Neural progenitor cell (in vitro differentiated cells): ENCODE data around the gene SNX13. TPM values are rescaled to one million over a fixed set of nuclear protein-coding genes. Genes with fewer than 3 reads are reported as not detected.
A peak's percentile ranks its signal among the peaks of the same experiment; 100 is the strongest.

ENCODE experiments used
- DNase-seq: peaks from one replicate; pipeline ENCODE4 v3.0.0-alpha.2; 2016; ENCODE audit warnings: low spot score
- H2AFZ ChIP-seq: fragments of 200-600 bp; sonication (generic); replicated peaks from 2 replicates; pipeline ENCODE4 v1.6.1; 2016; ENCODE audit warnings: antibody characterized with exemption
- H3F3A ChIP-seq: fragments of 200-600 bp; sonication (generic); 2 replicates; pipeline ENCODE4 v1.6.1; 2016; ENCODE audit warnings: antibody characterized with exemption, low read depth
- H3K27ac ChIP-seq: fragments of 200-600 bp; sonication (generic); 2 replicates; pipeline ENCODE4 v1.5.1; 2016; ENCODE audit warnings: mild to moderate bottlenecking
- H3K27me3 ChIP-seq: fragments of 200-600 bp; sonication (generic); 2 replicates; pipeline ENCODE4 v1.6.1; 2016; ENCODE audit warnings: mild to moderate bottlenecking, moderate library complexity
- H3K36me3 ChIP-seq: fragments of 200-600 bp; sonication (generic); 2 replicates; pipeline ENCODE4 v1.5.1; 2016
- H3K4me1 ChIP-seq: fragments of 200-600 bp; sonication (generic); 2 replicates; pipeline ENCODE4 v1.6.1; 2016; ENCODE audit warnings: mixed run types
- H3K4me2 ChIP-seq: fragments of 200-600 bp; sonication (generic); 2 replicates; pipeline ENCODE4 v1.6.1; 2016
- H3K4me3 ChIP-seq: fragments of 200-600 bp; sonication (generic); 2 replicates; pipeline ENCODE4 v1.5.1; 2016
- H3K79me2 ChIP-seq: fragments of 200-600 bp; sonication (generic); 2 replicates; pipeline ENCODE4 v1.6.1; 2016; ENCODE audit warnings: low read depth
- H3K9ac ChIP-seq: fragments of 200-600 bp; sonication (generic); 2 replicates; pipeline ENCODE4 v1.6.1; 2016
- H3K9me3 ChIP-seq: fragments of 200-600 bp; sonication (generic); 2 replicates; pipeline ENCODE4 v1.5.1; 2016; ENCODE audit warnings: low read depth
- H4K20me1 ChIP-seq: fragments of 200-600 bp; sonication (generic); 2 replicates; pipeline ENCODE4 v1.6.1; 2016; ENCODE audit warnings: low read depth
- H3K27ac Mint-ChIP-seq: 3 replicates; pipeline ENCODE4 v1.8.0; 2021; ENCODE audit warnings: mixed read lengths
- H3K27me3 Mint-ChIP-seq: 2 replicates; pipeline ENCODE4 v1.8.0; 2022; ENCODE audit warnings: low read depth, mild to moderate bottlenecking, inconsistent platforms, moderate library complexity, mixed read lengths; ENCODE audit not compliant: insufficient read depth
- H3K36me3 Mint-ChIP-seq: 3 replicates; pipeline ENCODE4 v1.8.0; 2021; ENCODE audit warnings: mixed read lengths
- H3K4me1 Mint-ChIP-seq: 3 replicates; pipeline ENCODE4 v1.8.0; 2021; ENCODE audit warnings: mixed read lengths
- H3K4me3 Mint-ChIP-seq: 3 replicates; pipeline ENCODE4 v1.8.0; 2021; ENCODE audit warnings: mild to moderate bottlenecking, moderate library complexity, mixed read lengths
- H3K9me3 Mint-ChIP-seq: 3 replicates; pipeline ENCODE4 v1.8.0; 2020; ENCODE audit warnings: mixed read lengths
- EZH2 ChIP-seq: fragments of 200-600 bp; sonication (generic); IDR thresholded peaks from 2 replicates; pipeline ENCODE4 v1.6.1; 2017; ENCODE audit warnings: antibody characterized with exemption, mild to moderate bottlenecking, moderate library complexity
- EZH2phosphoT487 ChIP-seq: fragments of 200-600 bp; sonication (generic); IDR thresholded peaks from 2 replicates; pipeline ENCODE4 v1.6.1; 2017; ENCODE audit warnings: antibody characterized with exemption
- total RNA-seq: library from RNA; depleted of rRNA; stranded (reverse); fragments of >200 nt; gene quantifications from 2 replicates; pipeline ENCODE4 v1.2.3, GENCODE V29; 2015; ENCODE audit warnings: low replicate concordance
- TF ChIP-seq, protein P1 (sequence below): fragments of 200-600 bp; sonication (generic); IDR thresholded peaks from 2 replicates; pipeline ENCODE4 v1.5.1; 2017; ENCODE audit warnings: antibody characterized with exemption, mild to moderate bottlenecking

The SNX13 gene
- total RNA-seq, 1 donor from 2014 or later: 67.5 TPM

- Mint-ChIP-seq H3K4me3 (no peak overlapping the region), H3K4me1 (no peaks in the 10 kb centered on the region), H3K27me3 (no peaks in the 10 kb centered on the region), H3K36me3 (no peaks in the 10 kb centered on the region), H3K9me3 (no peaks in the 10 kb centered on the region), H3K27ac (no peak overlapping the region)
- Histone ChIP-seq H3K4me1 (no peaks in the 10 kb centered on the region), H3K9ac (no peak overlapping the region), H3K27ac (no peak overlapping the region), H3K27me3 (no peaks in the 10 kb centered on the region), H3K36me3 (no peaks in the 10 kb centered on the region), H3K79me2 (no peaks in the 10 kb centered on the region), H3F3A (no peaks in the 10 kb centered on the region), H3K4me3 (no peak overlapping the region), H3K4me2 (no peak overlapping the region), H3K9me3 (no peaks in the 10 kb centered on the region), H2AFZ (no peak overlapping the region), H4K20me1 (no peaks in the 10 kb centered on the region)
- TF ChIP-seq EZH2phosphoT487 (no peak), EZH2 (no peak)
- TF ChIP-seq, protein P1, sequence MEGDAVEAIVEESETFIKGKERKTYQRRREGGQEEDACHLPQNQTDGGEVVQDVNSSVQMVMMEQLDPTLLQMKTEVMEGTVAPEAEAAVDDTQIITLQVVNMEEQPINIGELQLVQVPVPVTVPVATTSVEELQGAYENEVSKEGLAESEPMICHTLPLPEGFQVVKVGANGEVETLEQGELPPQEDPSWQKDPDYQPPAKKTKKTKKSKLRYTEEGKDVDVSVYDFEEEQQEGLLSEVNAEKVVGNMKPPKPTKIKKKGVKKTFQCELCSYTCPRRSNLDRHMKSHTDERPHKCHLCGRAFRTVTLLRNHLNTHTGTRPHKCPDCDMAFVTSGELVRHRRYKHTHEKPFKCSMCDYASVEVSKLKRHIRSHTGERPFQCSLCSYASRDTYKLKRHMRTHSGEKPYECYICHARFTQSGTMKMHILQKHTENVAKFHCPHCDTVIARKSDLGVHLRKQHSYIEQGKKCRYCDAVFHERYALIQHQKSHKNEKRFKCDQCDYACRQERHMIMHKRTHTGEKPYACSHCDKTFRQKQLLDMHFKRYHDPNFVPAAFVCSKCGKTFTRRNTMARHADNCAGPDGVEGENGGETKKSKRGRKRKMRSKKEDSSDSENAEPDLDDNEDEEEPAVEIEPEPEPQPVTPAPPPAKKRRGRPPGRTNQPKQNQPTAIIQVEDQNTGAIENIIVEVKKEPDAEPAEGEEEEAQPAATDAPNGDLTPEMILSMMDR: no peak
- DNase-seq: no peak
Measured at GRCh38 chr7:17971411-17971810, 31.1 kb upstream of the SNX13 start.

GRCh38 chr7:17968791-17969715, 28.8 kb upstream of the SNX13 start:
- Mint-ChIP-seq H3K9me3 (no peaks in the 10 kb centered on the region), H3K4me3 (no peak overlapping the region), H3K4me1 (no peaks in the 10 kb centered on the region), H3K27ac (no peak overlapping the region), H3K27me3 (no peaks in the 10 kb centered on the region), H3K36me3 (no peaks in the 10 kb centered on the region)
- H3K4me1 ChIP-seq: no peaks in the 10 kb centered on the region
- no peaks in the 10 kb centered on the region for H3F3A ChIP-seq
- H3K27ac ChIP-seq: no peak overlapping the region
- no peaks in the 10 kb centered on the region for H3K9me3 ChIP-seq
- no peak overlapping the region for H3K4me2 ChIP-seq
- H3K9ac ChIP-seq: no peak overlapping the region
- no peak for TF ChIP-seq EZH2
- no peak for TF ChIP-seq EZH2phosphoT487
- TF ChIP-seq, protein P1: no peak
- H2AFZ ChIP-seq: peak overlapping the region; percentile 38
- H3K36me3 ChIP-seq: no peaks in the 10 kb centered on the region
- H4K20me1 ChIP-seq: no peaks in the 10 kb centered on the region
- H3K79me2 ChIP-seq: no peaks in the 10 kb centered on the region
- no peak overlapping the region for H3K4me3 ChIP-seq
- no peak for DNase-seq
- H3K27me3 ChIP-seq: no peaks in the 10 kb centered on the region

DNA sequence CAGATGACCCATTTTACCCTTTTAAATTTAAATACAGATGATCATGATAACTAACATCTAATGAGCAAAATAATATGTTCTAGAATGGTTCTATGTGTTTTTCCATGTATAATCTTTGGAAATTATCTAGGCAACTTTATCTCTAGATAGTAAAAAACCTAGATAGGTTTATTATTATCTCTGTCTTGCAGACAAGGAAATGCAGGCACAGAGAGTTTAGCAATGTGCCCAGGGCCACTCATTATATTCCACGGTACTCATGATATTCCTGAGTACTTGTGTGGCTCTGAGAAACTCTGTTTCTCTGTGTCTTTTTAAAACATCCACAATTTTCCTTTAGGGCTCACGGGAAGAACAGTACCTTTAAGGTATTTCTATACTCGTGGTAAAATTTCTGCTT, 26.4 kb upstream of the SNX13 start:
- Mint-ChIP-seq H3K36me3 (no peaks in the 10 kb centered on the region), H3K9me3 (no peaks in the 10 kb centered on the region), H3K4me3 (no peak overlapping the region), H3K27me3 (peaks cover 3% of the 10 kb centered on the region), H3K27ac (no peak overlapping the region), H3K4me1 (no peaks in the 10 kb centered on the region)
- Histone ChIP-seq H3K36me3 (no peaks in the 10 kb centered on the region), H3K4me2 (no peak overlapping the region), H3K9me3 (no peaks in the 10 kb centered on the region), H3K4me1 (no peaks in the 10 kb centered on the region), H4K20me1 (no peaks in the 10 kb centered on the region), H3K9ac (no peak overlapping the region), H3F3A (no peaks in the 10 kb centered on the region), H2AFZ (no peak overlapping the region), H3K79me2 (no peaks in the 10 kb centered on the region), H3K27ac (no peak overlapping the region), H3K27me3 (no peaks in the 10 kb centered on the region), H3K4me3 (no peak overlapping the region)
- no peak for DNase-seq
- TF ChIP-seq EZH2 (no peak), EZH2phosphoT487 (no peak)
- TF ChIP-seq, protein P1: no peak
